NCI-H446 (cell line): ENCODE results near the gene RPL9.
"Not testable (repeated sequence)": the region's sequence is repeated elsewhere in the genome, so short reads cannot be mapped to it uniquely, and the experiment has no call there.

Source experiments
- DNase-seq, 2 experiments: peaks; one replicate each; lab custom pipeline; 2025; lab: John Stamatoyannopoulos, UW

RPL9 gene

DNA sequence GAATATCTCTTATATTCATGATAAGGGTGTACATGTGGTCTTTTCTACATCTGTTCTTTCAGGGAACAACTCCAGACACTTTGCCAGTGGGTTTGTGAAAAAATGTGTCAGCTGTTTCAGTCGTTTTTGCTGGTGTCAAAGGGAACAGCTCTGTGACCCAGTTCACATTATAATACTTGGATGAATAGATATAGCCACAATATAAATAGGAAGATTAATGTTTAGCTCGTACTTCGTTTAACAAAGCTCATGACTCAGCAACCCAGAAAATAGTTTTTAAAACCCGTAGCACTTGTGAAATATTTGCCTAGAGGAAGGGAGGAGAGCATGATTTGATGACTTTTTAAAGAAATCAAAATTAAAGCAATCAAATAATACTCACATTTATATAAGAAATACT is 8.0 kb upstream of the RPL9 start:
- no peak for DNase-seq

DNA sequence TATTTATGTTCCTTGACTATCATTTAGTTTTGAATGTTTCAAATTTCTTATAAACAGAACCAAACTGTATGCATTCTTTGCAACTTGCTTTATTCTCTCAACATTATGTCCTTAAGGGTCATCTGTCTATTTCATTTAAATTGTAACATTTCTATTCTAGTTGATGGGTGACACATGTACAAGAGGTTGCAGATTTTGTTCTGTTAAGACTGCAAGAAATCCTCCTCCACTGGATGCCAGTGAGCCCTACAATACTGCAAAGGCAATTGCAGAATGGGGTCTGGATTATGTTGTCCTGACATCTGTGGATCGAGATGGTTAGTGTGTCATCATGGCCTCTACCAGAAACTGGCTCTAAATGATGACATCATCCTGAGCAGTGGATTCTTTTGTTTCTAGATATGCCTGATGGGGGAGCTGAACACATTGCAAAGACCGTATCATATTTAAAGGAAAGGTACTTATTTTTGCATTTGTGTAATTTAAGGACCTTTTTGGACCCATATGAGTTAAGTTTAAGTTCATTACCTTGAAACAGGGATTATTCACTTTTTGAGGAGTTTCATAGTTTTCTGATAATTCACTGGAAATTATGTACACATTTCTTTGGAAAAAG is 6.3 kb upstream of the RPL9 start:
- peak in 1 of 2 experiments; percentile 24 for DNase-seq

DNA sequence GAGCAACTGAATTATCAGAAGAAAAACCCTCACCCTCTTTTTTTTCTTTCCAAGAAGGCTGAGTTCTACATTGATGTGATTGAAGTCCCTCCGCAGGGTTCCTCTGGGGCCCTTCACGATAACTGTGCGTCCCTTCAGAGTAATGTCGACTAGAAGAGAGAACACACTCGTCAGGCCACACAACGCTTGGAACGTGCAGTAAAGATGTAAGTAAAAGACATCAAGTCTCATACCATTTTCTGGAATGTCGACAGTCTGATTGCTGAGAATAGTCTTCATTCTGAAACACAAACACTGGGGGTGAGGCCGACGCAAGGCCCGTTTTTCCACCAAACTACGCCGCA is 589 bp downstream of the RPL9 start:
- not testable (repeated sequence) for DNase-seq

DNA sequence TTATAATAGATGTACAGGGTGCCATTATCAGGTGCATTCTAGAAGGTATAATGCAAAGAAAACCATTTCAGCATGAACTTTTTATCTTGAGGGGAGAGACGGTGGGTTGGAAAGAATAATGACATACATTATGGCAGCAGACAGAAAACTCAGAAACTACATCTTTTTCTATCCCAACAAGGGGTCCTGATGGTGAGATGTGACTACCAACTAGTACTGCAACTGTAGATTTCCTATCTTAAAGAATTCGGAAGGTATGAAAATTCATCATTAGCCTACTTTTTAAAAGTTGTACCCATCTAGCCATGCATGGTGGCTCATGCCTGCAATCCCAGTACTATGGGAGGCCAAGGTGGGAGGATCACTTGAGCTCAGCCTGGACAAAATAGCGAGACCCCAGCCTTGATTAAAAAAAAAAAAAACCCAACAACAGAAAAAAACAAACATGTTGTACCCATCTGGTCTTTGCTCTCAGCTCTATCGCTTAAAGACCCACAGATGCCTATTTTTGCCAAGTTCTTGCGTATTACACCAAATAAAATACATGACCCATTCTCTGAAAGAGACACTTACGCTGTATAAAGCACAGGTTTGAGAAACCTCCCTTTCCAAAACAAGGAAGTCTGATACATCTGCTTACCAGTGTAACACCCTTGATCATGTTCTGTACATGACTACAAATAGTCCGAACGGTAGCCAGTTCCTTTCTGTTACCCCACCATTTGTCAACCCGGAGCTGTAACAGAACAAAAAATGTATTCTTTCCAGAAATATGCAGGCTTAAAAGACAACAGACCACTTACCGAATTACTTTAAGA is 1.6 kb downstream of the RPL9 start:
- DNase-seq, result no peak

DNA sequence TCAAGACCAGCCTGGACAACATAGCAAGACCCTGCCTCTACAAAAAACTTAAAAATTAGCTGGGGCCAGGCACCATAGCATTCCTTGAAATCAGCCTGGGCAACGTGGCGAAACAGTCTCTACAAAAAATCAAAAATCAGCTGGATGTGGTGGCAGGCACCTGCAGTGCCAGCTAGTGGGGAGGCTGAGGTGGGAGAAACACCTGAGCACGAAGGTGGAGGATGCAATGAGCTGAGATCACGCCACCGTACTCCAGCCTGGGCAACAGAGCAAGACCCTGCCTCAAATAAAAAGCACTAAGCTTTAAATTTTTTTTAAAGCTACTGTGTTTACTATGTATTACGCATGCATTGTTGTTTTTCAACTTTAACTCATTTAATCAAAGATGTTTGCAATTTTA is 3.2 kb downstream of the RPL9 start:
- DNase-seq, result no peak

DNA sequence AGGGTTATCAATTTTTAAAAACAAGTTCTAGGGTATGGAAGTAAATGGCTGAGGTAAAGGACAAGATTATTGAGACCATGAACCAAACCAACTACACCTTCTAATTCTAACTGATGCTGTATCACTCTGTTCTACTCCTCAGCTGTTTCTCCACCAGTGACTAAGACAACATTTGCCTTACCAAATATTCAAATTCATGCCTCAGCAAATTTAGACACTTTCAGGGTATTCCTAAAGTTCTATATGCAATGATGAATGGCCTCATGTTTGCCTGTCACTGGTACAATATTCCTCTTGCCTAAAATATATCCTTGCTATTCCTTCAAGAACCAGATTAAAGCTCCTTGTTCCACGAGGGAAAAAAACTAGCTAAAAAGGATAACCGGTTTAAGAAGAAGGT is 5.0 kb downstream of the RPL9 start:
- no peak for DNase-seq

DNA sequence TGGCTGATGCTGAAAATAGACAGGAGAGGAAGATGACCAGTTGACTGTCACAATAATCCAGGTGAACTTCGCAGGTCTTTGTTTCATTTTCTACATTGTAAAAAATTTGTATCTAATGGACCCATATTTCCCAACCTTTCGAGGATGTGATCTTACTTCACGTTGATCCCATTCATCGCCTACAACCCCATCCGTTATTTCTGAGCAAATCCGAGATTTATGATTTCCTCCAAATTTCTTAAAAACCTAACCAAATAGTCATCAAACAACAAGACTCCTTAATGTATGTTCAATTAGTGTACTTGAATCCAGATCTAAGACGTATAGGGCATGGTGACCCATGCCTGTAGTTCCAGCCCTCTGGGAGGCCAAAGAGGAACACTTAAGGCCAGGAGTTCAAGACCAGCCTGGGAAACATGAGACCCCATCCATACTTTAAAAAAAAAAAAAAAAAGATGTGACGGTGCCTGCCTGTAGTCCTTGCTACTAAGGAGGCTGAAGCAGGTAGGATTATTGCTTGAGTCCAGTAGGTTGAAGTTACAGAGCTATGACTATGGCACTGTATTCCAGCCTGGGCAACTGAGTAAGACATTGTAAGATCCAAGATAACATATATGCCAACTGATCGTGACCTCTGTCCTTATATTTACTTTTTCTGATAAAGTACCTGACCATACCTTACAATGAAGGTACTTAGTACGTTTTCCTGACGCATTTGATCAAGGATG is 5.7 kb downstream of the RPL9 start:
- DNase-seq, result no peak

DNA sequence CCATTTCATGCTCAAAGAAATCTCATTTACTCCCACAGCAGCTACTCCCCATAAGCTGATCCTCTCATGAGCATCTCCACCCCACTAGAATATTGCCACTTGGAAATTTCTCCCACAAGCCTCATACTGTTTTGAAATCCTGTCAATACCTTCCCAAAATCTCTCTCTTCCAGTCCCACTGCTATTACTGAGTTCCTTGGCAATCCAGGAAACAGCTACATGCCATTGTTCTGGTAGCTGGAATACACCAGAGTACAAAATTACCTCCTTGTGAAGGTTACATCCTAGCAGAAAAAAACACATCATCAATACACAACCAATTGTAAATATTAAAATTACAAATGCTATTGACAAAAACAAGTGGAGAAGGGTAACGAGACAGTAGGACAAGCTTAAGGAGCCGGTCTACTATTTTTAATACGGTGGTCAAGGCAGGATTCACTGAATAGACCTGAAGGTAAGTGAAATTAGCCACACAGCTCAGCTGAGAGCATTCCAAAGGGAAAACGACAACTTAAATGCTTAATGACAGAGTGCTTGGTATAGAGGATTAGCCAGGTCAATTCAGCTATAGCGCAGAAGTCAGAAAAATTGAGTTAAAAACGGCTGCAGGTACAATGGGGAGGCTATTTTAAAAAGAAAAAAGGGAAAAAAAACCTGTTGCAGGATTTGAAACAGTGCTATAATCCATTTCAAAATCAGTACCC is 6.4 kb downstream of the RPL9 start:
- DNase-seq, result no peak

DNA sequence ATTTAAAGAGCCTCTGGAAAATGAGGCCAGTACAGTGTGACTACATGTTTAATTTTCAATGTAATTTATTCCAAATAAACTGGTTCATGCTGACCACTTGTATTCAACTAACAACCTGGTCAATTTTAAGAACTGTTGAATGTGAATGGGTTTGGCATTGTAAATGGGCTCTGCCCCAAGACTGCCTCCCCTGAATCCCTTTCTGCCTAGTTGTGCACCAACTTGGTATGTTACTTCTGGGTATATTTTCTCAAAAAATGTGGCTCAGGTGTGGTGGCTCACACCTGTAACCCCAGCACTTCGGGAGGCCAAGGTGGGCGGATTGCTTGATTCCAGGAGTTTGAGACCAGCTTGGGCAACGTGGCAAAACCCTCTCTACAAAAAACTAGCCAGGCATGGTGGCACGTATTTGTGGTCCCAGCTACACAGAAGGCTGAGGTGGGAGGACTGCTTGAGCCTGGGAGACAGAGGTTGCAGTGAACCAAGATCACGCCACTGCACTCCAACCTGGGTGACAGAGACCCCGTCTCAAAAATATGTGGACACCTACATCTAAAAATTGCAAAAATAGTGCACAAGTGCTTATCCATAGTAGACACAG is 7.2 kb downstream of the RPL9 start:
- no peak for DNase-seq

DNA sequence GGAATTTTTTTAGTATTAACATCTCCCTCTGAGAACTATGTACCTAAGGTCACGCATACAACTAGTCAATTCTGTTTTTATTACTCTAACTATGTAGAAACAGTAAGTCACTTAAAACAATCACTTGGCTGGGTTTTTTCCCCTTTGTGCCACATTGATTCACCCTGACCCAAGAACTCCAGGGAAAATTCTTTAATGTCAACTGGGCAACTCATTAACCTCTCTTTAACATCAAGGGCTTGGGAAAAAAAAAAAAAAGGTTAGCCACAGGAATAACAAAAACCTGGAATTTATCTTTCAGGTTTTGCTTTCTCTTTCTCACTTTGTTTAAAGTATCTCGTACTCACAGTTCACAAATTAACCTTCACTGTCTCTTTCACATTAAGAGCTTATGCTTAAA is 8.1 kb downstream of the RPL9 start:
- DNase-seq, result no peak

DNA sequence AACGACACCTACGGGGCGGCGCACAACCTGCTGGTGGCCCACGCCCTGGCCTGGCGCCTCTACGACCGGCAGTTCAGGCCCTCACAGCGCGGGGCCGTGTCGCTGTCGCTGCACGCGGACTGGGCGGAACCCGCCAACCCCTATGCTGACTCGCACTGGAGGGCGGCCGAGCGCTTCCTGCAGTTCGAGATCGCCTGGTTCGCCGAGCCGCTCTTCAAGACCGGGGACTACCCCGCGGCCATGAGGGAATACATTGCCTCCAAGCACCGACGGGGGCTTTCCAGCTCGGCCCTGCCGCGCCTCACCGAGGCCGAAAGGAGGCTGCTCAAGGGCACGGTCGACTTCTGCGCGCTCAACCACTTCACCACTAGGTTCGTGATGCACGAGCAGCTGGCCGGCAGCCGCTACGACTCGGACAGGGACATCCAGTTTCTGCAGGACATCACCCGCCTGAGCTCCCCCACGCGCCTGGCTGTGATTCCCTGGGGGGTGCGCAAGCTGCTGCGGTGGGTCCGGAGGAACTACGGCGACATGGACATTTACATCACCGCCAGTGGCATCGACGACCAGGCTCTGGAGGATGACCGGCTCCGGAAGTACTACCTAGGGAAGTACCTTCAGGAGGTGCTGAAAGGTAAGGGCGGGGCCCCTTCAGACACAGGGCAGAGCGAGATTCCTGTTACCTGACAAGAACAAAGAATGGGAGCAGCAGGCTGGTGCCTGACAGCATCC is 11.7 kb downstream of the RPL9 start:
- no peak for DNase-seq

DNA sequence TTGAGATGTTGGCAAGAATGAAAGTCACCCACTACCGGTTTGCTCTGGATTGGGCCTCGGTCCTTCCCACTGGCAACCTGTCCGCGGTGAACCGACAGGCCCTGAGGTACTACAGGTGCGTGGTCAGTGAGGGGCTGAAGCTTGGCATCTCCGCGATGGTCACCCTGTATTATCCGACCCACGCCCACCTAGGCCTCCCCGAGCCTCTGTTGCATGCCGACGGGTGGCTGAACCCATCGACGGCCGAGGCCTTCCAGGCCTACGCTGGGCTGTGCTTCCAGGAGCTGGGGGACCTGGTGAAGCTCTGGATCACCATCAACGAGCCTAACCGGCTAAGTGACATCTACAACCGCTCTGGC is 12.3 kb downstream of the RPL9 start:
- DNase-seq, result no peak

DNA sequence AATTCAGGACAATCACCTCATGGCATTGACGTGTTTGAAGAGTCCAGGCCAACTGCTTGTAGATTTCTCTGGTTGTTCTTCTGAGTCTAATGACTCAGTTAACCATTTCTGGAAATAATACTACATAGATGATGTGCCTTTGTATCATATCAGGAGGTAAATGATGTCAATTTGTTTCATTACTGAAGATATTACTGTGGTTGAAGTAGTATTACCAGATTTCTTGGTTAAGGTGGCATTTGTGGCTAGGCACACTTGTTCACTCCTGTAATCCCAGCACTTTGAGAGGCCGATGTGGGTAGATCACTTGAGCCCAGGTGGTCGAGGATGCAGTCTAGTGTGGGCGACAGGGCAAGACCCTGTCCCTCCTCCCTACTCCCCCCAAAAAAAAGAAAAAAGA is 15.7 kb downstream of the RPL9 start:
- no peak for DNase-seq

DNA sequence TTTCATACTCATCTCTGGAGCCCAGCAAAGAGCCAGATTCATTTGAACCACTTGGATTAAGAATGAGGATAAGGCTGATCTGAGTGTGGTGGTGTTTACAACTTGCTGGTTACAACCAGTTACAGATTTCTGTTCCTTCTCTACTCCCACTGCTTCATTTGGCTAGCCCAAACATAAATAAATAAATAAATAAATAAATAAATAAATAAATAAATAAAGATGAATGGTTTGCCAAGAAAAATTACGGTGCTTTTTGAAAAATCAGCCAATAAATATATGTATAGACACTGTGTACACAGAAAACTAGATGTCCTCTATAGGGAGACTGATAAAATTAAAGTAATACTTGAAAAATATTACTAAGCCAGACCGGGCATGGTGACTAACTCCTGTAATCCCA is 17.1 kb downstream of the RPL9 start:
- no peak for DNase-seq

DNA sequence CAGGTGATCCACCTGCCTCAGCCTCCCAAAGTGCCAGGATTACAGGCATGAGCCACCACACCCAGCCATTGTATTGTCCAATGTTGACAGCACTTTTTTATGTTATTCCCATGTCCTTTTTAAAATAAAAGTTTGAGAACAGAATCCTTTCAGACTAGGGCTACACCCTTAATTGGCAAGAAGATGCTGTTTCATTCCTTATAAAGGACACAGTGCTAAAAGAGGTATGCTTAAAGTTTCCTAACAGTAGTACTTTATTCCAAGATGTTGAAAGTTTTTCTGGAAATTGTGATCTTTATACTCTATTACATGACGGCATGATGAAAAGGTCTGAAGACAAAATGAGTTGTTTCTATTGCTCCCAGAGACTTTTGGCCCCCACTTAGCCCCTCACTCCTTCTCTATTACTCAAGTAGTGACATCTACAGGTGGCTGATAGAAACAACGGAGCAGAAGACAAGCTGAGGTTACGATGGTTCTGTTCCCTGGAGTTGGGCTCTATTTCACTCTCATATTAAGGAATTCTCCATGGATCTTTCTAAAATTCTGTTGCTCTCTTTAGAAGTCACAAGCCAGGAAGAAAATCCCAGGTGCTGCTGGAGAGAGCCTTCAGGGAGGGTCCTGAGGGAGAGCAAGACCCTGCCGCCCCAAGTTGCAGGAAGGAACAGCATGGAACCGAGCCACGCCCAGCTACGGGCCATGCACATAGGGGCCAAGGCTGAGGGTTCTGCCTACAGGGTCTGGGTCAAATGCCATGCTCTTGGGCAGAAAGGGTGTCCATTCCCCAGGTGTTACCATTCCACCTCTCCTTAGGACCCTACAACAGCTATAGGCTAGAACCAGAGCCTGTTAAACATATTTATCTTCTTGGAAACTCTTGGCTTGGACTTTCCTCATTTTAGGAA is 22.8 kb downstream of the RPL9 start:
- DNase-seq, result no peak

DNA sequence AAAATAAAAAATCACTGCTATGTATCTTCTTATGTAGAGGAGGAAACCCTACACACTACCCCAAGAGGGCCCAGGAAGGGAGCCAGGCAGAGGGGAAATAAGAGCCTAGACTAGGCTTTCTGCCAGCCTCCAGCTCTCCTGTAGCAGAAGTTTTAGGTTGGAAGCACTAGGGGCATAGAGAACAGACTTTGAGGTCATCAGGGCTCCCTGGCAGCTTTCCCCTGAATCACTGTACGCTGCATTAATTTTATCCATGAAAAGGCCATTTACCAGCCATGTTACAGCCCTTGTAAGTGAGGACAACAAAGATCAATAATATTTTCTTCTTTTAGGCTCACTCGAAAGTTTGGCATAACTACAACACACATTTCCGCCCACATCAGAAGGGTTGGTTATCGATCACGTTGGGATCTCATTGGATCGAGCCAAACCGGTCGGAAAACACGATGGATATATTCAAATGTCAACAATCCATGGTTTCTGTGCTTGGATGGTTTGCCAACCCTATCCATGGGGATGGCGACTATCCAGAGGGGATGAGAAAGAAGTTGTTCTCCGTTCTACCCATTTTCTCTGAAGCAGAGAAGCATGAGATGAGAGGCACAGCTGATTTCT is 24.7 kb downstream of the RPL9 start:
- DNase-seq, result peak; percentile 71 to 78

DNA sequence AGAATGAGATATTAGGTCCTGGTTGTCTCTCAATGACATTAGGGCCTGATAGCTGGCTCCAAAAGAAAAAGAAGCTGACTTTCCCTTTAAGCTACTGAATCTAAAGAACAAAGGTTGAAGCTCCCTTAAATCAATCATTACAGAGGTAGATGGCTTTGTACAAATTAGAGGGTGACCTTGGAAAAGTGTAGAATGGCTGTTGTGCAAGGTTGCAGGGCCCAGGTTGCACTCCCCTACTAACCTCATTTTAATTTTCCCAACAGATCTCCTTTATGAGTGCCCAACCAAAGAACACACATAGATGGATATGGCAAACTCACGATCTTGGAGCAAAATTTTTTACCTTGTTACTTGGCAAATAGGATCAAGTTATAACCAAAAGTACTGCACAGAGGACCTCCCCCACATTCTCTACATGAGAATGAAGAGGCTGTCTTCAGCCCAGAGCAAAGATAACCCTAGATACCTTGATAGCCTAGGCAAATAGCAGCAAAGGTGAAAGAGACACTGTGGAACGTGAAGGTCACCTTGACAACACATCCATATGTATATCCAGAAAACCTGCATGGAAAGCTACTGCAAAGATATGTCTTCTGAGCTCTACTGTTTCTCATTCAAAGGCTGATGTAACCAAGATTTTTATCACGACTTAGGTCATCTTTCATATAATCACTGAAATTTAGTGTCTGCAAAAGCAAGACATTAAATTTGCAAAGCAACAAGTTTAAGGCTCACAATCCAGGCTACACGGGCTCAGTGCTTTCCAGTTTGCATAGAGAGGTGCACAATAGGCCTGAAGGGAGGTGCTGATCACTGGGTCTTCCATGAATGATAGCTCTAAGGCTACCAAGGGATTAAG is 29.0 kb downstream of the RPL9 start:
- no peak for DNase-seq

DNA sequence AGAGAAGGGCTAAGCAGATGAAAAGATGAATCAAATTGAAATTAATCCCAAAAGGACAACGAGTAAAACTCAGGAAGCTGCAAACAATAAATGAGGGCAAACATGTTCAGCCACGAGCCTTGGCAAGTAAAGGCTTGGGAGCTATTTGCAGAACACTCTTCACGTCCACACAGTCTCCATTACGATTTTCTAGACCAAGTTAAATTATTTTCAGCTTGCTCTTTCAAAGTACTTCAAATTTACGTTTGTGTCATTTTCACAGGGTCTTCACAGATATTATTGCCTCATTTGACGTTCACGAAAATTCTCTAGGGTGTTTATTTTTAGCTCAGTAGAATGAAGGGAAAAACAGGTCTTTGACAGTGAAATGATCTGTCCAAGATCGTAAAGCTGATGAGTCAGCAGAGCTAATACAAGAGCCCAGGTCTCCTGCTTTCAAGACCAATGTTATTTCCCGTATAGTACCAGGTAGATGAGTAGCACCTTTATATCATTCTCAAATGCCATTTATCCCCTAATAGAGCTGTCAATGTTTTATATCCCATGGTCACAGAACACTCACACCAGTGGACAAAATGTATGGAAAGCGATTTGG is 31.1 kb downstream of the RPL9 start:
- DNase-seq, result no peak

DNA sequence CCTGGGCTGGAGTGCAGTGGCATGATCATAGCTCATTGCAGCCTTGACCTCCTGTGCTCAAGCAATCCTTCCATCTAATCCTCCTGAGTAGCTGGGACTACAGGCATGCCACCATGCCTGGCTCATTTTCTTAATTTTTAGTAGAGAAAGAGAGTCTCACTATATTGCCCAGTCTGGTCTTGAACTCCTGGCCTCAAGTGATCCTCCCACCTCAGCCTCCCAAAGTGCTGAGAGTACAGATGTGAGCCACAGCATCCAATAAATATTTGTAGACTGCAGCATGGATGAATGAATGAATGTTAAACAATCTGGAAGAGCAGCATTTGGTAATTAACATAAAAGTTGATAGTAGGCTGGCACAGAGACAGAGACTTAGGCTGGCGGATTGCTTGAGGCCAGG is 32.0 kb downstream of the RPL9 start:
- no peak for DNase-seq
